ENCODE measurements around the gene RBM47. TPM values are rescaled to one million over a fixed set of nuclear protein-coding genes. Genes with fewer than 3 reads are reported as not detected.

RBM47 gene
- total RNA-seq, 1 experiment from 2014 or later: 70.3 TPM

- Histone ChIP-seq H4K91ac (ENCODE audit: insufficient read length, low read depth, low read length) (no peak overlapping the region), H3K14ac (ENCODE audit: insufficient read depth, low read length) (no peak overlapping the region), H2BK12ac (ENCODE audit: insufficient read length, low read depth, low read length) (no peak overlapping the region), H3K79me1 (ENCODE audit: insufficient read depth, low read depth, low read length, poor library complexity, severe bottlenecking) (no peaks in the 10 kb centered on the region), H2BK120ac (ENCODE audit: low read depth, low read length, poor library complexity, severe bottlenecking) (no peak overlapping the region), H3K9ac (ENCODE audit: extremely low read depth, insufficient read length, low read length) (no peak overlapping the region), H3K9me3 (ENCODE audit: control insufficient read depth, low read depth, low read length) (no peaks in the 10 kb centered on the region), H3K23ac (ENCODE audit: insufficient read length, low read depth, low read length) (no peak overlapping the region), H3T11ph (ENCODE audit: low read length) (no peak overlapping the region), H3K79me2 (ENCODE audit: insufficient read depth, low read length) (no peaks in the 10 kb centered on the region), H3K4me2 (ENCODE audit: insufficient read depth, insufficient read length, low read length) (no peak overlapping the region), H3K4ac (ENCODE audit: low read depth, low read length) (no peak overlapping the region), H3K56ac (ENCODE audit: insufficient read length, low read depth, low read length) (no peak overlapping the region), H4K5ac (ENCODE audit: insufficient read length, low read depth, low read length) (no peak overlapping the region), H3K4me1 (ENCODE audit: insufficient read depth, low read length) (no peaks in the 10 kb centered on the region; the same call in 1 of the 2 replicates), H3K23me2 (ENCODE audit: insufficient read length, low read depth, low read length, poor library complexity, severe bottlenecking) (no peaks in the 10 kb centered on the region), H4K20me1 (ENCODE audit: control insufficient read depth, insufficient read depth, insufficient read length) (no peaks in the 10 kb centered on the region), H2BK5ac (ENCODE audit: insufficient read length, low read length) (no peak overlapping the region), H2AK5ac (ENCODE audit: insufficient read length, low read length) (no peak overlapping the region), H4K8ac (replicated peaks; ENCODE audit: insufficient read length, low read depth, low read length) (no peak overlapping the region), H2BK20ac (ENCODE audit: low read depth, low read length, poor library complexity, severe bottlenecking) (no peak overlapping the region), H2AFZ (ENCODE audit: low read length) (no peak overlapping the region), H3K27me3 (ENCODE audit: insufficient read depth, low read length) (no peaks in the 10 kb centered on the region), H3K27ac (ENCODE audit: insufficient read length, low read depth, low read length) (no peak overlapping the region), H3K18ac (ENCODE audit: insufficient read length, low read depth, low read length) (no peak overlapping the region), H2BK15ac (ENCODE audit: low read depth, low read length) (no peak overlapping the region)
- whole genome bisulfite sequencing (ENCODE audit: extremely low coverage, insufficient read length, low lambda C conversion rate): no CpG with 5 or more reads among the region's 9 CpGs
- no peaks in the 10 kb centered on the region for H3K36me3 Mint-ChIP-seq (ENCODE audit: insufficient read depth in 1 of 3, low read depth in 3 of 3)
- H3K9me3 Mint-ChIP-seq: no peaks in the 10 kb centered on the region
- H3K27me3 Mint-ChIP-seq (ENCODE audit: low read depth): no peaks in the 10 kb centered on the region
- no peak overlapping the region for H3K27ac Mint-ChIP-seq
- peaks cover 8 to 12% of the 10 kb centered on the region in 2 experiments for H3K4me1 Mint-ChIP-seq
- TF ChIP-seq CTCF (conservative IDR thresholded peaks at IDR 0.05): no peak
- no peak for DNase-seq
- H3K4me3 Mint-ChIP-seq: no peak overlapping the region
These were observed 26.7 kb upstream of the RBM47 start for GRCh38 chr4:40656201-40656863.

Data from H9 (cell line).